K562 (cell line): ENCODE measurements around the gene CDHR1. TPM values are rescaled to one million over a fixed set of nuclear protein-coding genes. Genes with fewer than 3 reads are reported as not detected.

Experiments used
- DACH1 ChIP-seq: fragments of 450-650 bp; IDR thresholded peaks from 2 replicates; pipeline ENCODE4 v1.6.1; 2018; ENCODE audit not compliant: partially characterized antibody
- E2F4 ChIP-seq: sonication (generic); formaldehyde crosslinking; IDR thresholded peaks from 2 replicates; pipeline ENCODE4 v1.8.0; 2022; ENCODE audit warnings: mild to moderate bottlenecking, low read depth, missing genetic modification reagents
- ELF1 ChIP-seq: fragments of 200-800 bp; sonication (Bioruptor generic); IDR thresholded peaks from 2 replicates; pipeline ENCODE4 v1.6.1; 2016; ENCODE audit warnings: missing genetic modification characterization, missing compliant biosample characterization
- ELF4 ChIP-seq: fragments of 450-650 bp; formaldehyde crosslinking; IDR thresholded peaks from 2 replicates; pipeline ENCODE4 v1.4.0; 2022; ENCODE audit warnings: missing genetic modification characterization
- HMBOX1 ChIP-seq: sonication (generic); IDR thresholded peaks from 2 replicates; pipeline ENCODE4 v1.6.1; 2016
- JUND ChIP-seq, 2 experiments: IDR thresholded peaks; 2 replicates in 1 of 2; 3 replicates in 1 of 2; pipeline ENCODE4 v1.6.1; 2011; ENCODE audit warnings: borderline replicate concordance in 2 of 2, low read depth in 2 of 2, low read length in 2 of 2, improper control_type of control experiment in 1 of 2, missing biosample characterization in 1 of 2, missing genetic modification characterization in 1 of 2, missing genetic modification reagents in 1 of 2
- PML ChIP-seq: IDR thresholded peaks from 2 replicates; pipeline ENCODE4 v1.6.1; 2012; ENCODE audit warnings: low read length, inconsistent platforms
- SPI1 ChIP-seq: IDR thresholded peaks from 2 replicates; pipeline ENCODE4 v1.6.1; 2011; ENCODE audit warnings: low read depth, low read length, control low read depth, borderline replicate concordance
- ZNF384 ChIP-seq: IDR thresholded peaks from 2 replicates; pipeline ENCODE4 v1.6.1; 2012; ENCODE audit warnings: low read depth, low read length, improper control_type of control experiment
- polyA plus RNA-seq, 8 experiments: library from polyadenylated mRNA; depleted of rRNA in 4 of 8; stranded (reverse) in 5 of 8; unstranded in 3 of 8; fragments of >200 nt; fragmentation: Nextera tagmentation in 2 of 8; fragmentation: Illumina TruSeq in 1 of 8; extraction: Ambion mirVana in 2 of 8; extraction: Trizol in 1 of 8; gene quantifications; 2 replicates each; pipeline versions ENCODE4 v1.2.1 to v1.2.3, GENCODE V29; 2011 to 2014; ENCODE audit warnings: inconsistent platforms in 1 of 8, missing spikeins in 1 of 8
- total RNA-seq, 7 experiments: library from RNA; depleted of rRNA in 6 of 7; stranded (reverse); fragments of >200 nt in 6 of 7; fragmentation: Illumina TruSeq in 2 of 7; extraction: Trizol in 2 of 7; gene quantifications; 2 replicates each; pipeline versions ENCODE4 v1.2.1 to v1.2.3, GENCODE V29; 2011 to 2021; ENCODE audit warnings: low replicate concordance in 1 of 7
- TF ChIP-seq, protein P1 (sequence below), 2 experiments: fragments of 450-650 bp; formaldehyde crosslinking in 1 of 2; IDR thresholded peaks; 2 replicates each; pipeline versions ENCODE4 v1.4.0 to v1.6.1; 2014 to 2020; ENCODE audit warnings: mild to moderate bottlenecking in 2 of 2, borderline replicate concordance in 1 of 2, low read depth in 1 of 2
- TF ChIP-seq, protein P2 (sequence below), 3 experiments: fragments of 200-800 bp in 1 of 3; fragments of 250-450 bp in 1 of 3; fragments of 450-650 bp in 1 of 3; sonication (Bioruptor Pico) in 1 of 3; sonication (Bioruptor generic) in 1 of 3; formaldehyde crosslinking in 1 of 3; IDR thresholded peaks; 2 replicates each; pipeline versions ENCODE4 v1.6.1 to v1.8.0; 2016 to 2022; ENCODE audit warnings: mild to moderate bottlenecking in 2 of 3, missing genetic modification characterization in 2 of 3, missing compliant biosample characterization in 1 of 3, moderate library complexity in 1 of 3

CDHR1 gene
- total and polyA plus RNA-seq, 9 of the 15 experiments (the other 6 are each of a cell fraction or from before 2014, with no cell fraction given): 0.03 to 0.99 (median 0.20) TPM

DNA sequence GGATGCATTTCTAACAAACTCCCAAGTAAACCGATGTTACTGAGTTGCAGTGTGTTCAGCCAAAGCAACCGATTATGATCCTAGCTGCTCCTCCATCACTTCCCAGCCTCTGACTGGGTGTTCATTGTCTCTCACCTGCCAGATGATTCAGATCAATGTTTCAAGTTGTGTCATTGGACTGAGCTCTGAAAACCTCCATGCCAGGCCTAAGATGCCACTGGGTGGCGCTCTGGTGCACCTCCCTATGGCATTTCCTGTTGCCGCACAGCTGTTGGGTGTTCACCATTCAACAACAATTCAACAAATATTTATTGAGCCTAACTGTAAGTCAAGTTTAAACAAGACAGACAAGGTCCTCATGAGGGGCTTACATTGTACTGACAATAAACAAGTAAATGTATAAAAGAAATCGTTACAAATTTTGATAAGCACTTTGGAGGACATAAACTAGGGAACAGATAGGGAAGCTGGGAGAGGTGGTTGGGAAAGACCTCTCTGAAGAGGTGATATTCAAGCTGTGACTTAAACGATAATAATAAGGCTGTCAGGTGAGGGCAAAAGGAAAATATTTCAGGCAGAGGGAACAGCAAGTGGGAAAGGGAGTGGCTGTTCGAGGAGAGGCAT lies 73.3 kb downstream of the CDHR1 start (continued):
- TF ChIP-seq, protein P1, sequence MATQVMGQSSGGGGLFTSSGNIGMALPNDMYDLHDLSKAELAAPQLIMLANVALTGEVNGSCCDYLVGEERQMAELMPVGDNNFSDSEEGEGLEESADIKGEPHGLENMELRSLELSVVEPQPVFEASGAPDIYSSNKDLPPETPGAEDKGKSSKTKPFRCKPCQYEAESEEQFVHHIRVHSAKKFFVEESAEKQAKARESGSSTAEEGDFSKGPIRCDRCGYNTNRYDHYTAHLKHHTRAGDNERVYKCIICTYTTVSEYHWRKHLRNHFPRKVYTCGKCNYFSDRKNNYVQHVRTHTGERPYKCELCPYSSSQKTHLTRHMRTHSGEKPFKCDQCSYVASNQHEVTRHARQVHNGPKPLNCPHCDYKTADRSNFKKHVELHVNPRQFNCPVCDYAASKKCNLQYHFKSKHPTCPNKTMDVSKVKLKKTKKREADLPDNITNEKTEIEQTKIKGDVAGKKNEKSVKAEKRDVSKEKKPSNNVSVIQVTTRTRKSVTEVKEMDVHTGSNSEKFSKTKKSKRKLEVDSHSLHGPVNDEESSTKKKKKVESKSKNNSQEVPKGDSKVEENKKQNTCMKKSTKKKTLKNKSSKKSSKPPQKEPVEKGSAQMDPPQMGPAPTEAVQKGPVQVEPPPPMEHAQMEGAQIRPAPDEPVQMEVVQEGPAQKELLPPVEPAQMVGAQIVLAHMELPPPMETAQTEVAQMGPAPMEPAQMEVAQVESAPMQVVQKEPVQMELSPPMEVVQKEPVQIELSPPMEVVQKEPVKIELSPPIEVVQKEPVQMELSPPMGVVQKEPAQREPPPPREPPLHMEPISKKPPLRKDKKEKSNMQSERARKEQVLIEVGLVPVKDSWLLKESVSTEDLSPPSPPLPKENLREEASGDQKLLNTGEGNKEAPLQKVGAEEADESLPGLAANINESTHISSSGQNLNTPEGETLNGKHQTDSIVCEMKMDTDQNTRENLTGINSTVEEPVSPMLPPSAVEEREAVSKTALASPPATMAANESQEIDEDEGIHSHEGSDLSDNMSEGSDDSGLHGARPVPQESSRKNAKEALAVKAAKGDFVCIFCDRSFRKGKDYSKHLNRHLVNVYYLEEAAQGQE (IDR thresholded peaks at IDR 0.05; ENCODE audit: borderline replicate concordance): peak; percentile 83
- TF ChIP-seq, protein P1 (CRISPR knock-in tag; IDR thresholded peaks at IDR 0.05; ENCODE audit: low read depth): no peak
- TF ChIP-seq ELF1 (tag) (peak; percentile 59; the same call in 1 of the 2 replicates), HMBOX1 (no peak), E2F4 (CRISPR knock-in tag) (no peak), ELF4 (peak; percentile 39; the same call in 1 of the 2 replicates), JUND (IDR thresholded peaks at IDR 0.05; ENCODE audit: borderline replicate concordance, low read depth, low read length) (peak; percentile 52), JUND (tag; IDR thresholded peaks at IDR 0.05; ENCODE audit: borderline replicate concordance, low read depth, low read length) (0 out of 3 replicates have a peak, but pooled peaks have one; percentile 10), ZNF384 (0 out of 2 replicates have a peak, but pooled peaks have one; percentile 20), PML (no peak), SPI1 (0 out of 2 replicates have a peak, but pooled peaks have one; percentile 19), DACH1 (peak; percentile 83)
- TF ChIP-seq, protein P2, sequence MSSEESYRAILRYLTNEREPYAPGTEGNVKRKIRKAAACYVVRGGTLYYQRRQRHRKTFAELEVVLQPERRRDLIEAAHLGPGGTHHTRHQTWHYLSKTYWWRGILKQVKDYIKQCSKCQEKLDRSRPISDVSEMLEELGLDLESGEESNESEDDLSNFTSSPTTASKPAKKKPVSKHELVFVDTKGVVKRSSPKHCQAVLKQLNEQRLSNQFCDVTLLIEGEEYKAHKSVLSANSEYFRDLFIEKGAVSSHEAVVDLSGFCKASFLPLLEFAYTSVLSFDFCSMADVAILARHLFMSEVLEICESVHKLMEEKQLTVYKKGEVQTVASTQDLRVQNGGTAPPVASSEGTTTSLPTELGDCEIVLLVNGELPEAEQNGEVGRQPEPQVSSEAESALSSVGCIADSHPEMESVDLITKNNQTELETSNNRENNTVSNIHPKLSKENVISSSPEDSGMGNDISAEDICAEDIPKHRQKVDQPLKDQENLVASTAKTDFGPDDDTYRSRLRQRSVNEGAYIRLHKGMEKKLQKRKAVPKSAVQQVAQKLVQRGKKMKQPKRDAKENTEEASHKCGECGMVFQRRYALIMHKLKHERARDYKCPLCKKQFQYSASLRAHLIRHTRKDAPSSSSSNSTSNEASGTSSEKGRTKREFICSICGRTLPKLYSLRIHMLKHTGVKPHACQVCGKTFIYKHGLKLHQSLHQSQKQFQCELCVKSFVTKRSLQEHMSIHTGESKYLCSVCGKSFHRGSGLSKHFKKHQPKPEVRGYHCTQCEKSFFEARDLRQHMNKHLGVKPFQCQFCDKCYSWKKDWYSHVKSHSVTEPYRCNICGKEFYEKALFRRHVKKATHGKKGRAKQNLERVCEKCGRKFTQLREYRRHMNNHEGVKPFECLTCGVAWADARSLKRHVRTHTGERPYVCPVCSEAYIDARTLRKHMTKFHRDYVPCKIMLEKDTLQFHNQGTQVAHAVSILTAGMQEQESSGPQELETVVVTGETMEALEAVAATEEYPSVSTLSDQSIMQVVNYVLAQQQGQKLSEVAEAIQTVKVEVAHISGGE (CRISPR knock-in tag; IDR thresholded peaks at IDR 0.05): no peak
